Measurements from ENCODE around the gene POU2AF1. TPM values are rescaled to one million over a fixed set of nuclear protein-coding genes. Genes with fewer than 3 reads are reported as not detected.

POU2AF1 gene
- total and polyA plus RNA-seq, 2 of the 8 experiments (the other 6 are each of a cell fraction or from before 2014, with no cell fraction given), result not detected

DNA sequence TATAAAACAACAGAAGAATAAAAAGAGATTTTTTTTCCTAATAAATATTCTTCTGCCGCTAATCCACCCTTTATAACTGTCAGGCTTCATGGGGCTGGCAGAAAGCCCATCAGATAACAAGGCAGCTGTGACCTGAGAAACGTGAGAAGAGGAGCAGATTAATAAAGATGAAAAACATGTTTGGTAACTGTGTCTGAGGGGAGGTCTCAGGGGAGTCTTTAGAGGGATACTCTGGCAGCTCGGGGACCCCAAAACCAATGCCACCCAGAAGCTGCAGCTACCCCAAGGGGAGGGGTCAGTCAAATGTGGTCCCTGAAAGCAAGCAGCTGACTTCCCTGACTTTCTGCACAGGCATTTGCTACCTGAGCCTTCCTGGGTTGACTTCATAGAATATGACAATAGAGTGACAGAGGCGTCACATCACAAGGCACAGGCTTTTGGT lies 48.4 kb upstream of the POU2AF1 start (continued):
- TF ChIP-seq, protein P1, sequence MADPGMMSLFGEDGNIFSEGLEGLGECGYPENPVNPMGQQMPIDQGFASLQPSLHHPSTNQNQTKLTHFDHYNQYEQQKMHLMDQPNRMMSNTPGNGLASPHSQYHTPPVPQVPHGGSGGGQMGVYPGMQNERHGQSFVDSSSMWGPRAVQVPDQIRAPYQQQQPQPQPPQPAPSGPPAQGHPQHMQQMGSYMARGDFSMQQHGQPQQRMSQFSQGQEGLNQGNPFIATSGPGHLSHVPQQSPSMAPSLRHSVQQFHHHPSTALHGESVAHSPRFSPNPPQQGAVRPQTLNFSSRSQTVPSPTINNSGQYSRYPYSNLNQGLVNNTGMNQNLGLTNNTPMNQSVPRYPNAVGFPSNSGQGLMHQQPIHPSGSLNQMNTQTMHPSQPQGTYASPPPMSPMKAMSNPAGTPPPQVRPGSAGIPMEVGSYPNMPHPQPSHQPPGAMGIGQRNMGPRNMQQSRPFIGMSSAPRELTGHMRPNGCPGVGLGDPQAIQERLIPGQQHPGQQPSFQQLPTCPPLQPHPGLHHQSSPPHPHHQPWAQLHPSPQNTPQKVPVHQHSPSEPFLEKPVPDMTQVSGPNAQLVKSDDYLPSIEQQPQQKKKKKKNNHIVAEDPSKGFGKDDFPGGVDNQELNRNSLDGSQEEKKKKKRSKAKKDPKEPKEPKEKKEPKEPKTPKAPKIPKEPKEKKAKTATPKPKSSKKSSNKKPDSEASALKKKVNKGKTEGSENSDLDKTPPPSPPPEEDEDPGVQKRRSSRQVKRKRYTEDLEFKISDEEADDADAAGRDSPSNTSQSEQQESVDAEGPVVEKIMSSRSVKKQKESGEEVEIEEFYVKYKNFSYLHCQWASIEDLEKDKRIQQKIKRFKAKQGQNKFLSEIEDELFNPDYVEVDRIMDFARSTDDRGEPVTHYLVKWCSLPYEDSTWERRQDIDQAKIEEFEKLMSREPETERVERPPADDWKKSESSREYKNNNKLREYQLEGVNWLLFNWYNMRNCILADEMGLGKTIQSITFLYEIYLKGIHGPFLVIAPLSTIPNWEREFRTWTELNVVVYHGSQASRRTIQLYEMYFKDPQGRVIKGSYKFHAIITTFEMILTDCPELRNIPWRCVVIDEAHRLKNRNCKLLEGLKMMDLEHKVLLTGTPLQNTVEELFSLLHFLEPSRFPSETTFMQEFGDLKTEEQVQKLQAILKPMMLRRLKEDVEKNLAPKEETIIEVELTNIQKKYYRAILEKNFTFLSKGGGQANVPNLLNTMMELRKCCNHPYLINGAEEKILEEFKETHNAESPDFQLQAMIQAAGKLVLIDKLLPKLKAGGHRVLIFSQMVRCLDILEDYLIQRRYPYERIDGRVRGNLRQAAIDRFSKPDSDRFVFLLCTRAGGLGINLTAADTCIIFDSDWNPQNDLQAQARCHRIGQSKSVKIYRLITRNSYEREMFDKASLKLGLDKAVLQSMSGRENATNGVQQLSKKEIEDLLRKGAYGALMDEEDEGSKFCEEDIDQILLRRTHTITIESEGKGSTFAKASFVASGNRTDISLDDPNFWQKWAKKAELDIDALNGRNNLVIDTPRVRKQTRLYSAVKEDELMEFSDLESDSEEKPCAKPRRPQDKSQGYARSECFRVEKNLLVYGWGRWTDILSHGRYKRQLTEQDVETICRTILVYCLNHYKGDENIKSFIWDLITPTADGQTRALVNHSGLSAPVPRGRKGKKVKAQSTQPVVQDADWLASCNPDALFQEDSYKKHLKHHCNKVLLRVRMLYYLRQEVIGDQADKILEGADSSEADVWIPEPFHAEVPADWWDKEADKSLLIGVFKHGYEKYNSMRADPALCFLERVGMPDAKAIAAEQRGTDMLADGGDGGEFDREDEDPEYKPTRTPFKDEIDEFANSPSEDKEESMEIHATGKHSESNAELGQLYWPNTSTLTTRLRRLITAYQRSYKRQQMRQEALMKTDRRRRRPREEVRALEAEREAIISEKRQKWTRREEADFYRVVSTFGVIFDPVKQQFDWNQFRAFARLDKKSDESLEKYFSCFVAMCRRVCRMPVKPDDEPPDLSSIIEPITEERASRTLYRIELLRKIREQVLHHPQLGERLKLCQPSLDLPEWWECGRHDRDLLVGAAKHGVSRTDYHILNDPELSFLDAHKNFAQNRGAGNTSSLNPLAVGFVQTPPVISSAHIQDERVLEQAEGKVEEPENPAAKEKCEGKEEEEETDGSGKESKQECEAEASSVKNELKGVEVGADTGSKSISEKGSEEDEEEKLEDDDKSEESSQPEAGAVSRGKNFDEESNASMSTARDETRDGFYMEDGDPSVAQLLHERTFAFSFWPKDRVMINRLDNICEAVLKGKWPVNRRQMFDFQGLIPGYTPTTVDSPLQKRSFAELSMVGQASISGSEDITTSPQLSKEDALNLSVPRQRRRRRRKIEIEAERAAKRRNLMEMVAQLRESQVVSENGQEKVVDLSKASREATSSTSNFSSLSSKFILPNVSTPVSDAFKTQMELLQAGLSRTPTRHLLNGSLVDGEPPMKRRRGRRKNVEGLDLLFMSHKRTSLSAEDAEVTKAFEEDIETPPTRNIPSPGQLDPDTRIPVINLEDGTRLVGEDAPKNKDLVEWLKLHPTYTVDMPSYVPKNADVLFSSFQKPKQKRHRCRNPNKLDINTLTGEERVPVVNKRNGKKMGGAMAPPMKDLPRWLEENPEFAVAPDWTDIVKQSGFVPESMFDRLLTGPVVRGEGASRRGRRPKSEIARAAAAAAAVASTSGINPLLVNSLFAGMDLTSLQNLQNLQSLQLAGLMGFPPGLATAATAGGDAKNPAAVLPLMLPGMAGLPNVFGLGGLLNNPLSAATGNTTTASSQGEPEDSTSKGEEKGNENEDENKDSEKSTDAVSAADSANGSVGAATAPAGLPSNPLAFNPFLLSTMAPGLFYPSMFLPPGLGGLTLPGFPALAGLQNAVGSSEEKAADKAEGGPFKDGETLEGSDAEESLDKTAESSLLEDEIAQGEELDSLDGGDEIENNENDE (IDR thresholded peaks at IDR 0.05; ENCODE audit: insufficient replicate concordance, low read length), result no peak
- TF ChIP-seq SIX5 (IDR thresholded peaks at IDR 0.05; ENCODE audit: low read depth, low read length) (no peak), BRCA1 (IDR thresholded peaks at IDR 0.05; ENCODE audit: low read depth, low read length) (no peak), YY1 (IDR thresholded peaks at IDR 0.05; ENCODE audit: low read depth, low read length) (no peak), ASH2L (IDR thresholded peaks at IDR 0.05; ENCODE audit: low read length) (no peak), RXRA (IDR thresholded peaks at IDR 0.05; ENCODE audit: insufficient read depth, low read depth, low read length) (no peak), CBX5 (IDR thresholded peaks at IDR 0.05; ENCODE audit: low read depth, low read length) (no peak)

Data from H1 (cell line).